Mesothelial cell of epicardium (in vitro differentiated cells): ENCODE measurements around the gene LZTR1. TPM values are rescaled to one million over a fixed set of nuclear protein-coding genes. Genes with fewer than 3 reads are reported as not detected.

Source experiments
- DNase-seq, 2 experiments: peaks; one replicate each; pipeline ENCODE4 v3.0.0; 2021; ENCODE audit warnings: low spot score in 2 of 2; ENCODE audit not compliant: unreplicated experiment in 2 of 2
- H3K27ac Mint-ChIP-seq: 2 replicates; pipeline ENCODE4 v1.8.0; 2021; ENCODE audit warnings: mixed read lengths
- H3K27me3 Mint-ChIP-seq: 2 replicates; pipeline ENCODE4 v1.8.0; 2021; ENCODE audit warnings: low read depth, mixed read lengths
- H3K36me3 Mint-ChIP-seq: 2 replicates; pipeline ENCODE4 v1.8.0; 2021; ENCODE audit warnings: mixed read lengths
- H3K4me1 Mint-ChIP-seq: 2 replicates; pipeline ENCODE4 v1.8.0; 2021; ENCODE audit warnings: mixed read lengths
- H3K4me3 Mint-ChIP-seq: 2 replicates; pipeline ENCODE4 v1.8.0; 2021; ENCODE audit warnings: mild to moderate bottlenecking, moderate library complexity, mixed read lengths
- H3K9me3 Mint-ChIP-seq: 2 replicates; pipeline ENCODE4 v1.8.0; 2021; ENCODE audit warnings: mixed read lengths
- CTCF ChIP-seq: fragments of 200-600 bp; sonication (generic); IDR thresholded peaks from one replicate; pipeline ENCODE4 v1.5.0; 2021; ENCODE audit warnings: antibody characterized with exemption; ENCODE audit not compliant: unreplicated experiment
- total RNA-seq: library from RNA; stranded (reverse); gene quantifications from 3 replicates; pipeline ENCODE4 v1.2.1, GENCODE V29; 2021

The LZTR1 gene
- total RNA-seq, 1 donor from 2014 or later = 97.3 TPM

- Mint-ChIP-seq H3K27me3 (peaks cover 11% of the 10 kb centered on the region), H3K4me3 (no peak overlapping the region), H3K4me1 (peaks cover 5% of the 10 kb centered on the region), H3K27ac (no peak overlapping the region), H3K9me3 (peaks cover 3% of the 10 kb centered on the region), H3K36me3 (no peaks in the 10 kb centered on the region)
- DNase-seq = no peak
- no peak for TF ChIP-seq CTCF
These were observed 7.7 kb upstream of the LZTR1 start for GRCh38 chr22:20974336-20974955.

GRCh38 chr22:20975541-20976290 lies 6.4 kb upstream of the LZTR1 start:
- H3K27ac Mint-ChIP-seq = no peak overlapping the region
- no peaks in the 10 kb centered on the region for H3K36me3 Mint-ChIP-seq
- no peak for TF ChIP-seq CTCF
- no peak for DNase-seq
- H3K4me1 Mint-ChIP-seq = peaks cover 15% of the 10 kb centered on the region
- peaks cover 3% of the 10 kb centered on the region for H3K9me3 Mint-ChIP-seq
- peaks cover 12% of the 10 kb centered on the region for H3K27me3 Mint-ChIP-seq
- no peak overlapping the region for H3K4me3 Mint-ChIP-seq

GRCh38 chr22:20976291-20976877 lies 5.7 kb upstream of the LZTR1 start:
- Mint-ChIP-seq H3K27ac (no peak overlapping the region), H3K4me3 (no peak overlapping the region), H3K4me1 (peaks cover 22% of the 10 kb centered on the region), H3K9me3 (peaks cover 3% of the 10 kb centered on the region), H3K27me3 (peaks cover 12% of the 10 kb centered on the region), H3K36me3 (no peaks in the 10 kb centered on the region)
- no peak for DNase-seq
- TF ChIP-seq CTCF = no peak

GRCh38 chr22:20977019-20977418 lies 5.1 kb upstream of the LZTR1 start:
- Mint-ChIP-seq H3K36me3 (no peaks in the 10 kb centered on the region), H3K9me3 (peaks cover 3% of the 10 kb centered on the region), H3K4me3 (no peak overlapping the region), H3K4me1 (peaks cover 24% of the 10 kb centered on the region), H3K27ac (no peak overlapping the region), H3K27me3 (peaks cover 12% of the 10 kb centered on the region)
- DNase-seq = no peak
- no peak for TF ChIP-seq CTCF

- Mint-ChIP-seq H3K4me3 (no peak overlapping the region), H3K9me3 (peaks cover 3% of the 10 kb centered on the region), H3K4me1 (peaks cover 27% of the 10 kb centered on the region), H3K27me3 (peaks cover 12% of the 10 kb centered on the region), H3K27ac (no peak overlapping the region), H3K36me3 (no peaks in the 10 kb centered on the region)
- TF ChIP-seq CTCF = no peak
- DNase-seq = no peak
These were observed 4.5 kb upstream of the LZTR1 start for GRCh38 chr22:20977516-20978170.
